H1 (cell line): ENCODE data around the gene LENG9. TPM values are rescaled to one million over a fixed set of nuclear protein-coding genes. Genes with fewer than 3 reads are reported as not detected.

Experiments used
- MAFK ChIP-seq: IDR thresholded peaks from 2 replicates; pipeline ENCODE4 v1.6.1; 2012; ENCODE audit warnings: low read depth, mild to moderate bottlenecking, improper control_type of control experiment, low read length
- NANOG ChIP-seq: IDR thresholded peaks from 2 replicates; pipeline ENCODE4 v1.6.1; 2011; ENCODE audit warnings: low read length, low read depth, mild to moderate bottlenecking, inconsistent platforms; ENCODE audit not compliant: insufficient read depth, poor library complexity, severe bottlenecking
- RFX5 ChIP-seq: IDR thresholded peaks from 2 replicates; pipeline ENCODE4 v1.6.1; 2011; ENCODE audit warnings: low read depth, low read length, improper control_type of control experiment, borderline replicate concordance
- polyA plus RNA-seq, 7 experiments: library from polyadenylated mRNA; depleted of rRNA in 3 of 7; stranded (reverse) in 5 of 7; unstranded in 2 of 7; fragments of >200 nt in 5 of 7; fragments of 200-250 nt in 2 of 7; gene quantifications; 1 replicate in 5 of 7; 2 replicates in 1 of 7; 4 replicates in 1 of 7; pipeline versions ENCODE4 v1.2.1 to v1.2.3, GENCODE V29; 2011 to 2013; ENCODE audit warnings: missing spikeins in 2 of 7, mixed read lengths in 2 of 7
- total RNA-seq: library from RNA; stranded (reverse); fragmentation: NEBNext Ultra II Directional; extraction: Animal tissue kit (Norgen Biotek cat#: 25700); gene quantifications from 2 replicates; pipeline ENCODE4 v1.2.1, GENCODE V29; 2021

LENG9 gene
- total and polyA plus RNA-seq, 2 of the 8 experiments (the other 6 are each of a cell fraction or from before 2014, with no cell fraction given) = 1.6 to 3.9 TPM

GRCh38 chr19:54482889-54483288 is 19.3 kb upstream of the LENG9 start (continued):
- TF ChIP-seq MAFK = no peak
- no peak for TF ChIP-seq NANOG
- TF ChIP-seq RFX5 = no peak
